ENCODE measurements around the gene METTL21A. TPM values are rescaled to one million over a fixed set of nuclear protein-coding genes. Genes with fewer than 3 reads are reported as not detected.

Gene METTL21A
- total RNA-seq, 1 experiment from 2014 or later = 13.6 TPM

DNA sequence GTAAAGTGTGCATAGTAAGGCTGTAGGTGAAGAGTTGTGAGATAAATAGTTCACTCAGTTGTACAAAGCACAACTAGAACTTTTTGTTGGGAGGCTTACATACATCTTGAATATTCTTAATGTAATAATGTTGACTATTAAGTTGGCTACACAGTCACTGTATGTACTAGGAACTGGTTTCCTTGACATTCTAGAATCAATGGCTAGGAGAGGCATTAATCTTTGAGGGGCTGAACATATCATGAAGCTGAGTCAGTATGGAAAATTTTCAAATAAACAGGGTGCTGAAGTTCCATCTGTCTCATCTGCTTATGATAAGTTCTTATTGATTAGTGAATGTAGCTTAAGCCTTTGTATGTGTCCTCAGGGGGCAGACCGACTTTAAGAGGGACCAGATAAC, 23.4 kb downstream of the METTL21A start:
- H3K4me1 ChIP-seq (replicated peaks; ENCODE audit: insufficient read depth) = no peaks in the 10 kb centered on the region
- no TSS peak for BruUV-seq (replicated peaks)
- H3K27me3 ChIP-seq (ENCODE audit: insufficient read depth, low read depth) = no peaks in the 10 kb centered on the region
- no peak overlapping the region for H2AFZ ChIP-seq
- H3K9me2 ChIP-seq (ENCODE audit: insufficient read depth) = no peaks in the 10 kb centered on the region
- intact Hi-C loops (cut with micrococcal nuclease; ENCODE audit: unreplicated experiment) = no loop called here
- no peak overlapping the region for H3K4me2 ChIP-seq
- H3K27ac ChIP-seq = no peak overlapping the region
- H3F3A ChIP-seq (ENCODE audit: insufficient read depth, low read depth) = peaks cover 9% of the 10 kb centered on the region; the same call in 1 of the 2 replicates
- H3K4me3 ChIP-seq = no peak overlapping the region
- TF ChIP-seq EZH2 (IDR thresholded peaks at IDR 0.05; ENCODE audit: low read depth) = no peak
- TF ChIP-seq, protein P1, sequence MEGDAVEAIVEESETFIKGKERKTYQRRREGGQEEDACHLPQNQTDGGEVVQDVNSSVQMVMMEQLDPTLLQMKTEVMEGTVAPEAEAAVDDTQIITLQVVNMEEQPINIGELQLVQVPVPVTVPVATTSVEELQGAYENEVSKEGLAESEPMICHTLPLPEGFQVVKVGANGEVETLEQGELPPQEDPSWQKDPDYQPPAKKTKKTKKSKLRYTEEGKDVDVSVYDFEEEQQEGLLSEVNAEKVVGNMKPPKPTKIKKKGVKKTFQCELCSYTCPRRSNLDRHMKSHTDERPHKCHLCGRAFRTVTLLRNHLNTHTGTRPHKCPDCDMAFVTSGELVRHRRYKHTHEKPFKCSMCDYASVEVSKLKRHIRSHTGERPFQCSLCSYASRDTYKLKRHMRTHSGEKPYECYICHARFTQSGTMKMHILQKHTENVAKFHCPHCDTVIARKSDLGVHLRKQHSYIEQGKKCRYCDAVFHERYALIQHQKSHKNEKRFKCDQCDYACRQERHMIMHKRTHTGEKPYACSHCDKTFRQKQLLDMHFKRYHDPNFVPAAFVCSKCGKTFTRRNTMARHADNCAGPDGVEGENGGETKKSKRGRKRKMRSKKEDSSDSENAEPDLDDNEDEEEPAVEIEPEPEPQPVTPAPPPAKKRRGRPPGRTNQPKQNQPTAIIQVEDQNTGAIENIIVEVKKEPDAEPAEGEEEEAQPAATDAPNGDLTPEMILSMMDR (conservative IDR thresholded peaks at IDR 0.05) = no peak
- POLR2A ChIA-PET (ENCODE audit: unreplicated experiment) = no interaction called here
- no peaks in the 10 kb centered on the region for H3K9me3 ChIP-seq (ENCODE audit: insufficient read depth, low read depth)
- H3K79me2 ChIP-seq (ENCODE audit: low read depth) = no peaks in the 10 kb centered on the region
- H3K36me3 ChIP-seq (ENCODE audit: low read depth) = 0 out of 2 replicates have a peak, but pooled peaks cover 11% of the 10 kb centered on the region
- no peaks in the 10 kb centered on the region for H4K20me1 ChIP-seq (ENCODE audit: insufficient read depth)
- CTCF ChIA-PET = interaction anchor here (0.7 kb wide), 1 partner anchor 20 kb away, joined by 3 read pairs; no protein-coding TSS in a partner anchor
- DNase-seq = no peak

DNA sequence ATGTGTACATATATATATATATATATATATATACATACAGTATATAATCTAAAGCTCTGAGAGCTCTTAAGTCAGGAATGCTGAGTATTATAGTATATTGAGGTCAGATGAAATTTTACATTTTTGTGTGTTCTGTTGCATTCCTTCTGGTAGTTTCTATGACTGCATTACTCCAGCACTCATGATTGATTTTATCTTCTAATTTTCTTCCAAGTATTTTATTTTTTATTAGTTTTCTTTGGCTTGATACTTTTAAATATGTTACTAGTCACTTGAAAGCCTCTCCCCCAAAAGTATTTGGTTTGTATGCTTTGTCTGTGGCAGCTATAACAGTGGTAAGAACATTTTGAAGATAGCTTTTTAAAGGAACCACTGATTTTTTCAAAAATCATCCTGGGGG, 25.0 kb downstream of the METTL21A start:
- CTCF ChIA-PET = no interaction called here
- H3K9me3 ChIP-seq (ENCODE audit: insufficient read depth, low read depth) = no peaks in the 10 kb centered on the region

DNA sequence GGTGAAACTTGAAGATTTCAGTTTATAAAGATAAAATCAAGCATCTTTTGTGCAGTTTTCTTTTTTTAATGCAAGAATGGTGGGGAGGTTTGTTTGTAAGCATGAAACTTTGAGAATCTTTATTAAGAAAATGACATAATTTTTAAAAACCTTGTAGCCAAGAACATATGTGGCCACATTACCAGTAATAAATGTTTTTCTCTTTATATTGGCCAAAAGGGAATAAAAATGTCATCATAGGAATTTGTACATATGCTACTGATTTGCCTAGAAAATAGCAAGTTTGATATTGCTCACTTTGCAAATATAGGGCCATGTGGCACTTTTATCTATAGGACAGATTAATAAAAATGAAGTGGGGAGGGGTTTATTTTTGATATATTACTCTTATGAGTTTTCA, 25.6 kb downstream of the METTL21A start:
- Histone ChIP-seq H3K9me3 (ENCODE audit: insufficient read depth, low read depth) (no peaks in the 10 kb centered on the region), H3K9me2 (ENCODE audit: insufficient read depth) (no peaks in the 10 kb centered on the region), H3K27me3 (ENCODE audit: insufficient read depth, low read depth) (no peaks in the 10 kb centered on the region), H3F3A (ENCODE audit: insufficient read depth, low read depth) (peaks cover 14% of the 10 kb centered on the region; the same call in 1 of the 2 replicates), H2AFZ (no peak overlapping the region), H3K4me3 (no peak overlapping the region), H3K27ac (no peak overlapping the region), H4K20me1 (ENCODE audit: insufficient read depth) (no peaks in the 10 kb centered on the region; the same call in 1 of the 2 replicates), H3K36me3 (ENCODE audit: low read depth) (0 out of 2 replicates have a peak, but pooled peaks cover 11% of the 10 kb centered on the region), H3K79me2 (ENCODE audit: low read depth) (no peaks in the 10 kb centered on the region), H3K4me1 (replicated peaks; ENCODE audit: insufficient read depth) (no peaks in the 10 kb centered on the region), H3K4me2 (no peak overlapping the region)
- BruUV-seq (replicated peaks) = no TSS peak
- intact Hi-C loops (cut with micrococcal nuclease; ENCODE audit: unreplicated experiment) = no loop called here
- no peak for TF ChIP-seq EZH2 (IDR thresholded peaks at IDR 0.05; ENCODE audit: low read depth)
- TF ChIP-seq, protein P1 (conservative IDR thresholded peaks at IDR 0.05) = no peak
- ChIA-PET CTCF (no interaction called here), POLR2A (ENCODE audit: unreplicated experiment) (no interaction called here)
- no peak for DNase-seq

More for the DNA sequence above, 25.0 kb downstream of the METTL21A start:
- H4K20me1 ChIP-seq (ENCODE audit: insufficient read depth) = no peaks in the 10 kb centered on the region; the same call in 1 of the 2 replicates
- intact Hi-C loops (cut with micrococcal nuclease; ENCODE audit: unreplicated experiment) = no loop called here
- H3K36me3 ChIP-seq (ENCODE audit: low read depth) = 0 out of 2 replicates have a peak, but pooled peaks cover 11% of the 10 kb centered on the region
- no peak for TF ChIP-seq EZH2 (IDR thresholded peaks at IDR 0.05; ENCODE audit: low read depth)
- TF ChIP-seq, protein P1 (conservative IDR thresholded peaks at IDR 0.05) = no peak
- H3K4me1 ChIP-seq (replicated peaks; ENCODE audit: insufficient read depth) = no peaks in the 10 kb centered on the region
- no peak for DNase-seq
- H2AFZ ChIP-seq = no peak overlapping the region
- H3K4me2 ChIP-seq = no peak overlapping the region
- H3K9me2 ChIP-seq (ENCODE audit: insufficient read depth) = no peaks in the 10 kb centered on the region
- no peaks in the 10 kb centered on the region for H3K27me3 ChIP-seq (ENCODE audit: insufficient read depth, low read depth)
- BruUV-seq (replicated peaks) = no TSS peak
- H3K27ac ChIP-seq = no peak overlapping the region
- no peak overlapping the region for H3K4me3 ChIP-seq
- peaks cover 14% of the 10 kb centered on the region; the same call in 1 of the 2 replicates for H3F3A ChIP-seq (ENCODE audit: insufficient read depth, low read depth)
- POLR2A ChIA-PET (ENCODE audit: unreplicated experiment) = no interaction called here
- H3K79me2 ChIP-seq (ENCODE audit: low read depth) = no peaks in the 10 kb centered on the region

Data from PC-9 (cell line).